ENCODE measurements around the gene POLD4. TPM values are rescaled to one million over a fixed set of nuclear protein-coding genes. Genes with fewer than 3 reads are reported as not detected.

Gene POLD4
- total RNA-seq, 2 donors from 2014 or later: 82.1 to 103 TPM

DNA sequence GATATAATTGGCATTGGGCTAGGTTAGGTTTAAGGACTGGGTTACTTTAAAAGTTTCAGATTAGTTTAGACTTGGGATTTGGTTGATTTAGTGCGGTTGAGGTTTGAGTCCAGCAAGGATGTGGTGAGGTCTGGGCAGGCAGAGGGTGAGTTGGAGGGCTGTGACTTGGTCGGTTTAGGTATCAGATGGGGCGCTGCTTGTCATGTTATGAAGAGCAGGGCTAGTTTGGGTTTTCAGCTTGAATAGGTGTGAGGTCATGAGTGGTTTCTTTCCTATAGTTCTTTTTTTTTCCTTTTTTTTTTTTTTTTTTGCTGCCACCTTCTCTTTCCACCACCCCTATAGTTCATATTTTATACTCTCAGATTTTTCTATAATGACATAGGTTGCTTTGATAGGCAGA is 15.3 kb upstream of the POLD4 start:
- Histone ChIP-seq H3K27ac (no peak overlapping the region), H3K9me3 (no peaks in the 10 kb centered on the region), H3K4me1 (peaks cover 40% of the 10 kb centered on the region), H3K27me3 (no peaks in the 10 kb centered on the region), H3K36me3 (replicated peaks in 1 of 2; ENCODE audit: insufficient read depth in 1 of 2, low read depth in 2 of 2) (no peaks in the 10 kb centered on the region), H3K4me3 (no peak overlapping the region)
- no peak for ATAC-seq
- no peak for TF ChIP-seq CTCF (IDR thresholded peaks at IDR 0.05)
- no peak for TF ChIP-seq POLR2A (IDR thresholded peaks at IDR 0.05)
- 76 to 77% methylated on average over 3 of the region's 3 CpGs for WGBS, 2 donors
- DNase-seq: no peak
- intact Hi-C loops (cut with DNase I): no loop called here

GRCh38 chr11:67367761-67368227 is 14.4 kb upstream of the POLD4 start:
- DNase-seq (no peak), ATAC-seq (no peak)
- intact Hi-C loops (cut with DNase I): no loop called here

DNA sequence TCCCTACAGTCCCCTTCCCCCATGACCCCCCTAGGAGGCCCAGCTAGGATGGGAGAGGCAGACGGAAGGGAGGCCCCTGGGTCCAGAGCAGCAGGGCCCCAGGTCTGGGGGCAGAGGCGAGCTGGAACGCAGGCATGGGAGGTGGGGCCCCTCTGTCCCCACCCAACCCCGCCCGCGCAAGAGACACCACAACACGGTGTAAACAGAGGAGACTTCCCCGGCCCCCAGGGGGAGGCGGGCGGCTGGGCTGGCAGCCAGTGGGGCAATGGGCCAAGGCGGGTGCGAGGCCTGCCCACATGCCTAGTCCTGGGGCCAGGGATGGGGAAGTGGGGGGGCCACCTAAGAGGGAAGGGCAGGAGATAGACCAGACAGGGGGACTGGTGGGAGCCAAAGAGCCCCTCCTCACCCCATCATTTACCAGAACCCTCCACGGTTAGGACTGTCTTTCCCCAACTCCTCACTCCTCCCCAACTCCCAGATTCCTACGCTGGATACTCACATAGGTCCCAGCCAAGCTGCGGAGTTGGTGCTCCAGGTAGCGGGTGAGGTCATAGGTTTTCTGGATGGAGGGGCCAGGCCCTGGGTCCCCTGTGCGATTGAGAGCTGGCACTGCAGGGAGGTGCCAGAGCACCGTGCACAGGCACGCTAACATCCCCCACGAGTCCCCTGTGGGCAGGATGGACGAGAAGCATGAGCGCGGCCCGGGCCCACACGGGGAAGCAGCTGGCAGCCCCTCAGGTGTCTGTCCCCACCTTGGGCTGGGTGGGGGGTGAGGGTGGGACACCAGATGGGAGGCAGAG is 13.8 kb upstream of the POLD4 start:
- Histone ChIP-seq H3K4me1 (peaks cover 34% of the 10 kb centered on the region), H3K9me3 (no peaks in the 10 kb centered on the region), H3K27me3 (no peaks in the 10 kb centered on the region), H3K27ac (peak overlapping the region in 1 of 4 donors; percentile 9), H3K4me3 (no peak overlapping the region), H3K36me3 (replicated peaks in 1 of 2; ENCODE audit: insufficient read depth in 1 of 2, low read depth in 2 of 2) (no peaks in the 10 kb centered on the region)
- no peak for ATAC-seq
- intact Hi-C loops (cut with DNase I): no loop called here
- 64 to 77% methylated on average over 9 to 25 of the region's 25 CpGs for WGBS, 2 donors
- DNase-seq: no peak
- TF ChIP-seq CTCF (IDR thresholded peaks at IDR 0.05) (no peak), POLR2A (IDR thresholded peaks at IDR 0.05) (no peak)

More at GRCh38 chr11:67367761-67368227, 14.4 kb upstream of the POLD4 start:
- H3K27me3 ChIP-seq: no peaks in the 10 kb centered on the region
- H3K36me3 ChIP-seq (replicated peaks in 1 of 2; ENCODE audit: insufficient read depth in 1 of 2, low read depth in 2 of 2): no peaks in the 10 kb centered on the region
- WGBS, 2 donors: 59 to 64% methylated on average over 7 of the region's 7 CpGs
- H3K9me3 ChIP-seq: no peaks in the 10 kb centered on the region
- H3K27ac ChIP-seq: no peak overlapping the region
- TF ChIP-seq POLR2A (IDR thresholded peaks at IDR 0.05) (no peak), CTCF (IDR thresholded peaks at IDR 0.05) (no peak)
- peaks cover 35% of the 10 kb centered on the region for H3K4me1 ChIP-seq
- H3K4me3 ChIP-seq: no peak overlapping the region

DNA sequence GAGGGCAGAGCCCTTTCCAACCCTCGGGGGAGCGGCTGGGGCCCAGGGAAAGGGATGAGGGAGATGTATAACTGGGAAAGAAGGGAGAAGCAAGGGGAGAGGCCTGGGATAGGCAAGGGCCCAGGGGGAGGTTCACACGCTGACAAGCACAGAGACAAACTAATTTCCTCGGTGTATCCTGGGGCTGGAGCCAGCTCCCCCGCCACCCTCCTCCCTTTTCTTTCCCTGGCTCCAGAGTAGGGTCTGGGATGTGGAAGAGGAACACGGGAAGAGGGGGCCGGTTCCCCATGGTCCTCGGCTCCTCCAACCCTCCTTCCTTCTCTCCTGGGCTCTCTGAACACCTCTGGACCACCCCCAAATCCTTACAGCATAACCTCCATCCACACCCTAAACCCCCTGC is 13.2 kb upstream of the POLD4 start:
- no peak for ATAC-seq
- H3K4me1 ChIP-seq: peaks cover 28% of the 10 kb centered on the region
- no peak for DNase-seq
- H3K36me3 ChIP-seq (replicated peaks in 1 of 2; ENCODE audit: insufficient read depth in 1 of 2, low read depth in 2 of 2): no peaks in the 10 kb centered on the region
- no peaks in the 10 kb centered on the region for H3K27me3 ChIP-seq
- intact Hi-C loops (cut with DNase I): no loop called here
- peak overlapping the region in 1 of 4 donors; percentile 9 for H3K27ac ChIP-seq
- H3K4me3 ChIP-seq: no peak overlapping the region
- WGBS, 2 donors: 62 to 65% methylated on average over 8 of the region's 8 CpGs
- TF ChIP-seq CTCF (IDR thresholded peaks at IDR 0.05) (no peak), POLR2A (IDR thresholded peaks at IDR 0.05) (no peak)
- no peaks in the 10 kb centered on the region for H3K9me3 ChIP-seq
